OCI-LY1 (cell line): ENCODE measurements around the gene TAS2R41.

Experiments used
- CTCF ChIP-seq: fragments of 200-600 bp; sonication (generic), shearing (Covaris generic); IDR thresholded peaks from 2 replicates; pipeline ENCODE4 v1.5.1; 2017; ENCODE audit warnings: mild to moderate bottlenecking, antibody characterized with exemption, low read length, moderate library complexity, mixed read lengths
- EZH2 ChIP-seq: fragments of 200-600 bp; sonication (generic), shearing (Covaris generic); IDR thresholded peaks from 2 replicates; pipeline ENCODE4 v1.8.0; 2017; ENCODE audit warnings: borderline replicate concordance, mixed run types, mild to moderate bottlenecking, antibody characterized with exemption, low read length, moderate library complexity, mixed read lengths

DNA sequence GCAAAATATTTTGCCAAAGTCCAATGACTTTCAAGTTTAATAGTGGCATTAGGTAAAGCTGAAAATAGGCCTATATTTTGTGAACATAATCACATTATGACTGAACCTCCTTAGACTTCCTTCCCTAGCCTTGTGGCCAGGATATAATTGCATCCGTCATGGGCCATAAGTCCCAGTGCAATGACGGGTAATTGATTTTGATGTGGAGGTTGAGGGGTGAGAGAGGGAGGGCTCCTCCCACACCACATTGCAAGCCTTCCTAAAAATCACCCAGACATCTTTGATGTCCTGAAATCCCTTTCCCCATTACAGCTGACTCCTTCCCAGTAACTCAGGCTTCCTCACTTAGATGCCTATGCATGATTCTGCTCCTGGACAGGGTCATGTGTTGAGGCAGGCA, 25.6 kb downstream of the TAS2R41 start:
- TF ChIP-seq CTCF (no peak), EZH2 (no peak)
